CD4-positive, alpha-beta T cell (primary cell): ENCODE measurements around the gene FZR1. TPM values are rescaled to one million over a fixed set of nuclear protein-coding genes. Genes with fewer than 3 reads are reported as not detected.

Source experiments
- ATAC-seq: fragments of 200-7000 bp; cut with Tn5 transposase; one replicate; pipeline ENCODE4 v1.10.0; 2022; ENCODE audit warnings: mild to moderate bottlenecking; ENCODE audit not compliant: poor library complexity
- CTCF ChIA-PET: fragments of 350-600 bp; sonication (Branson Sonifier 250); formaldehyde crosslinking; loops from one replicate; lab custom pipeline; 2021; ENCODE audit warnings: antibody characterized with exemption, inconsistent platforms; lab: Charles Lee
- POLR2A ChIA-PET: fragments of 350-600 bp; sonication (Branson Sonifier 250); formaldehyde crosslinking; loops from one replicate; lab custom pipeline; 2021; ENCODE audit warnings: antibody characterized with exemption, inconsistent platforms; lab: Charles Lee
- DNase-seq, 14 experiments: peaks; one replicate each; pipeline ENCODE4 v3.0.0-alpha.2; 2013 to 2020; ENCODE audit warnings: mixed read lengths in 2 of 14
- H3K27ac ChIP-seq, 2 donors: one replicate each; pipeline versions ENCODE4 v1.5.1 to v1.7.0; 2013; ENCODE audit warnings: low read length in 2 of 2, low read depth in 1 of 2, mild to moderate bottlenecking in 1 of 2
- H3K27me3 ChIP-seq, 2 experiments: 1 replicate in 1 of 2; 2 replicates in 1 of 2; pipeline versions ENCODE4 v1.6.1 to v1.7.0; 2013; ENCODE audit warnings: low read length in 2 of 2, control low read depth in 1 of 2, mild to moderate bottlenecking in 1 of 2, moderate library complexity in 1 of 2; ENCODE audit not compliant: insufficient read depth in 2 of 2, control insufficient read depth in 1 of 2
- H3K36me3 ChIP-seq: one replicate; pipeline ENCODE4 v1.6.1; 2013; ENCODE audit warnings: low read length, control low read depth; ENCODE audit not compliant: insufficient read depth
- H3K4me1 ChIP-seq: one replicate; pipeline ENCODE4 v1.6.1; 2013; ENCODE audit warnings: low read length, control low read depth; ENCODE audit not compliant: insufficient read depth
- H3K4me3 ChIP-seq: one replicate; pipeline ENCODE4 v1.5.1; 2013; ENCODE audit warnings: mild to moderate bottlenecking, low read length, moderate library complexity
- H3K9me3 ChIP-seq, 2 experiments: 1 replicate in 1 of 2; 2 replicates in 1 of 2; pipeline versions ENCODE4 v1.6.1 to v1.7.0; 2013; ENCODE audit warnings: low read length in 2 of 2, mild to moderate bottlenecking in 2 of 2, control low read depth in 1 of 2, moderate library complexity in 1 of 2; ENCODE audit not compliant: control insufficient read depth in 1 of 2, insufficient read depth in 1 of 2
- H3K27ac Mint-ChIP-seq: one replicate; pipeline ENCODE4 v1.8.0; 2020; ENCODE audit warnings: mixed read lengths
- H3K27me3 Mint-ChIP-seq: one replicate; pipeline ENCODE4 v1.8.0; 2021; ENCODE audit warnings: mixed read lengths
- H3K36me3 Mint-ChIP-seq: one replicate; pipeline ENCODE4 v1.8.0; 2021; ENCODE audit warnings: low read depth, mixed read lengths
- H3K4me1 Mint-ChIP-seq: one replicate; pipeline ENCODE4 v1.8.0; 2021; ENCODE audit warnings: low read depth, mixed read lengths
- H3K4me3 Mint-ChIP-seq: one replicate; pipeline ENCODE4 v1.8.0; 2020; ENCODE audit warnings: mild to moderate bottlenecking, mixed read lengths
- H3K9me3 Mint-ChIP-seq: one replicate; pipeline ENCODE4 v1.8.0; 2020; ENCODE audit warnings: mixed read lengths
- CTCF ChIP-seq: fragments of 200-600 bp; IDR thresholded peaks from one replicate; pipeline ENCODE4 v1.8.0; 2022; ENCODE audit warnings: antibody characterized with exemption, mild to moderate bottlenecking
- intact Hi-C, 2 experiments: fragments of 100-400 bp; cut with DNase I in 1 of 2; cut with micrococcal nuclease in 1 of 2; formaldehyde crosslinking; loops; one replicate each; pipeline versions ENCODE4 v1.15.1 to v1.9.0; 2023 to 2025; cut with DNase I, micrococcal nuclease
- total RNA-seq, 174 experiments: library from RNA in 2 of 174; stranded (reverse) in 2 of 174; gene quantifications; one replicate each; pipeline ENCODE4 v1.2.3 and lab custom pipeline; 2021 to 2026

Gene FZR1
- total RNA-seq, 2 experiments from 2014 or later, result 109 to 116 TPM

- no peak for TF ChIP-seq CTCF
- peaks cover 19% of the 10 kb centered on the region for H3K36me3 Mint-ChIP-seq
- no peaks in the 10 kb centered on the region for H3K27me3 Mint-ChIP-seq
- POLR2A ChIA-PET, result no interaction called here
- no peaks in the 10 kb centered on the region for H3K9me3 ChIP-seq
- DNase-seq (no peak), ATAC-seq (no peak)
- no peak overlapping the region for H3K4me3 ChIP-seq
- H3K4me3 Mint-ChIP-seq, result no peak overlapping the region
- no peaks in the 10 kb centered on the region for H3K9me3 Mint-ChIP-seq
- H3K27ac ChIP-seq, result no peak overlapping the region
- H3K27ac Mint-ChIP-seq, result no peak overlapping the region
- H3K4me1 ChIP-seq, result peaks cover 66% of the 10 kb centered on the region
- no peaks in the 10 kb centered on the region for H3K27me3 ChIP-seq
- H3K36me3 ChIP-seq, result peaks cover 32% of the 10 kb centered on the region
- peaks cover 46% of the 10 kb centered on the region for H3K4me1 Mint-ChIP-seq
- CTCF ChIA-PET, result no interaction called here
- intact Hi-C loops, result no loop called here
Measured at GRCh38 chr19:3514930-3515329, 8.8 kb downstream of the FZR1 start.

DNA sequence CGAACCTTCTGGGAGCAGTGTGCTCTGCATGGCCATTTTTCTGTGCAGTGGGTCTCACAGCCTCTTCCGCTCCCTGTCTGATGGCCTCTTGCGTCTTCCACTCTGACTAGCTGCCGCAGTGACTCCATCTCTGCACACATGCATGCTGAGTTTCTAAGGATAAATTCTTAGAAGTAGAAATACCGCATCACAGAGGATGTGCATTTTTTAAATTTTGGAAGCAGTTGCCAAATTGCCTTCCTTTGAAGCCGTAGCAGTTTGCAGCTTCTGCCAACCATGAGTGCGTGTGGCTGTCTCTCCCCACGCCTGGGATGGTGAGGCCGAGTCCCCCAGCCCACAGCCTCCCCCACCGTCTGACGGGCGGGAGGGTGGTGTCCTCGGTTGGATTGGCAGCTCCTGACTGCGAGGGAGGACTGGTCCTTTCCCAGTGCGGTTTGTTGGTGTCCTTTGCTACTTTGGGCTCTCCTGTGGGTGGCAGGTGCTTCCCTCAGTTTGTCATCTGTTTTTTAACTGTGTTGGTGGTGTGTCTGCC is 9.8 kb downstream of the FZR1 start:
- Histone ChIP-seq H3K36me3 (peaks cover 29% of the 10 kb centered on the region), H3K4me1 (peaks cover 57% of the 10 kb centered on the region), H3K27ac (no peak overlapping the region), H3K9me3 (no peaks in the 10 kb centered on the region), H3K27me3 (no peaks in the 10 kb centered on the region), H3K4me3 (no peak overlapping the region)
- ChIA-PET CTCF (no interaction called here), POLR2A (interaction anchor here (1.0 kb wide), 1 partner anchor 10 kb away, joined by 3 read pairs; the partner anchor contains the start of gene FZR1)
- Mint-ChIP-seq H3K4me1 (peaks cover 45% of the 10 kb centered on the region), H3K27me3 (no peaks in the 10 kb centered on the region), H3K27ac (peak overlapping the region; percentile 84), H3K4me3 (peak overlapping the region; percentile 3), H3K9me3 (no peaks in the 10 kb centered on the region), H3K36me3 (peaks cover 14% of the 10 kb centered on the region)
- intact Hi-C loops, result no loop called here
- no peak for TF ChIP-seq CTCF
- DNase-seq (no peak), ATAC-seq (no peak)

DNA sequence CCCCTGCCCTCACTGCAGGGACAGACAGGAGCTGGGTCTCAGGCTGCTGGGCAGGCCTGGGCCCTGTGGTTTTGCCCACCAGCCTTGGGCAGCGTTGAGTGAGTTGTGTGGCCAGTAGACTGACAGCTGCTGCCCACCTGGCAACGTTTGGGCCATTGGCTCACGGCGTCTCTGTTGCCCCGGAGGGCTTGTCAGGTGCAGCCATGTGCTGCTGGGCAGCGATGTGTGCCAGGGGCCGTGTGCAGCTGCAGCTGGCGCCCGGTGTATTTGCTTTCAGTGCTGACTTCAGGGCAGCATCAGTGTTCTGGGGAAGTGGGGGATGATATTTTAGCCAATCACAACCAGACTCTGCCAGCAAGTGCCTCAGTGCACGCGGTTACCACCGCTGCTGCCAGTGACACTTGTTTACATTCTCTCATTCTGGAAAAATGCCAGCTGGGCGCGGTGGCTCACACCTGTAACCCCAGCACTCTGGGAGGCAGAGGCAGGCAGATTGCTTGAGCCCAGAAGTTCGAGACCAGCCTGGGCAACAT is 10.6 kb downstream of the FZR1 start:
- Histone ChIP-seq H3K9me3 (no peaks in the 10 kb centered on the region), H3K27me3 (no peaks in the 10 kb centered on the region), H3K4me1 (peaks cover 50% of the 10 kb centered on the region), H3K36me3 (peaks cover 24% of the 10 kb centered on the region), H3K27ac (no peak overlapping the region), H3K4me3 (no peak overlapping the region)
- peak overlapping the region; percentile 23 for H3K4me3 Mint-ChIP-seq
- no peaks in the 10 kb centered on the region for H3K27me3 Mint-ChIP-seq
- CTCF ChIA-PET, result no interaction called here
- peak; percentile 90 for ATAC-seq
- H3K9me3 Mint-ChIP-seq, result no peaks in the 10 kb centered on the region
- H3K4me1 Mint-ChIP-seq, result peaks cover 48% of the 10 kb centered on the region
- no peak for TF ChIP-seq CTCF
- DNase-seq, result peak in 13 of 14 experiments; percentile 27 to 75 (median 49)
- H3K36me3 Mint-ChIP-seq, result peaks cover 18% of the 10 kb centered on the region
- peak overlapping the region; percentile 84 for H3K27ac Mint-ChIP-seq
- intact Hi-C loops, result no loop called here
- POLR2A ChIA-PET, result interaction anchor here (1.0 kb wide), 1 partner anchor 10 kb away, joined by 3 read pairs; the partner anchor contains the start of gene FZR1
